Measurements from ENCODE around the gene SYNPO2L.

SYNPO2L gene

DNA sequence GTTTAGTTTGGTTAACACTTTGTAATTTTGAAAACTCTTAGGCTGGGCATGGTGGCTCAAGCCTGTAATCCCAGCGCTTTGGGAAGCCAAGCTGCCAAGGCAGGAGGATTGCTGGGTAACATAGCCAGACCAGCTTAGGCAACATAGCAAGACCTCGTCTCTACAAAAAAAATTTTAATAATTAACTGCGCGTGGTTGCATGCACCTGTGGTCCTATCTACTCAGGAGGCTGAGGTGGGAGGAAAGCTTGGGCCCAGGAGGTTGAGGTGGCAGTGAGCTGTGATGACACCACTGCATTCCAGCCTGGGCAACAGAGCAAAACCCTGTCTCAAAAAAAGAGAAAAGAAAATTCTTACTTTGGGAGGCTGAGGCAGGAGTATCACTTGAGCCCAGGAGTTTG lies 32.8 kb downstream of the SYNPO2L start:
- TF ChIP-seq GATA2 (IDR thresholded peaks at IDR 0.05; ENCODE audit: low read depth, low read length), result no peak
- no peak for TF ChIP-seq GATA3 (IDR thresholded peaks at IDR 0.05; ENCODE audit: low read depth, low read length)

DNA sequence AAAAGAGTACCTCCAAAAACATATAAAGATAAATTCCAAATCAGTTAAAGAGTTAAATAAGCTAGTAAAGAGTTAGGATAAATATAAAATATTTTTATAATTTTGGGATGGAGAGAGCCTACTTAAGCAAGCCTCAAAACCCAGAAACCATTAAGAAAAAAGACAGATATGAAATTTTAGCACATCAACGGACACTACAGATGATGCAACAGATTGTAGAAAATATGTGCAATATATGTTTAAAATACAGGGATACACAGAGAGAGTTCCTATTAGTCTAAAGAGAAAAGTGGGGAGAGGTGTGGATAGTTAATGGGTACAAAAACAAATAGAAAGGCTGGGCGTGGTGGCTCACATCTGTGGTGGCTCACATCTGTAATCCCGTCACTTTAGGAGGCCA lies 41.1 kb downstream of the SYNPO2L start:
- TF ChIP-seq GATA2 (IDR thresholded peaks at IDR 0.05; ENCODE audit: low read depth, low read length), result no peak
- no peak for TF ChIP-seq GATA3 (IDR thresholded peaks at IDR 0.05; ENCODE audit: low read depth, low read length)

DNA sequence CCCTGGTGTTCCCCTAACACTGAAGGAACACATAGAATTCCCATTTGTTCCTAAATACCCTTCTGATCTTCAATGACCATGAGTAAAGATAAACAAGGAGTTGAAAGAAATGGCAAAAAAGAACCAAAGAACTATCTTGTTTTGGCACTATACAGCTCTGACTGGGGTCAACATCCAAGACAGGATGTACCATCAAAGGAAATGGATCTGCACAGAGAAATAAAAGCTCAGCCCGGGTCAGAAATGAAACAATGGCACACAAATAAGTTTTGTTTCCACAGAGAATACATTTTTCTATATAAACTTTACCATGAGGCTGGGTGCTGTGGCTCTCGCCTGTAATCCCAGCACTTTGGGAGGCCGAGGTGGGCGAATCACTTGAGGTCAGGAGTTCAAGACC lies 46.7 kb downstream of the SYNPO2L start:
- TF ChIP-seq GATA2 (IDR thresholded peaks at IDR 0.05; ENCODE audit: low read depth, low read length) (no peak), GATA3 (IDR thresholded peaks at IDR 0.05; ENCODE audit: low read depth, low read length) (no peak)

DNA sequence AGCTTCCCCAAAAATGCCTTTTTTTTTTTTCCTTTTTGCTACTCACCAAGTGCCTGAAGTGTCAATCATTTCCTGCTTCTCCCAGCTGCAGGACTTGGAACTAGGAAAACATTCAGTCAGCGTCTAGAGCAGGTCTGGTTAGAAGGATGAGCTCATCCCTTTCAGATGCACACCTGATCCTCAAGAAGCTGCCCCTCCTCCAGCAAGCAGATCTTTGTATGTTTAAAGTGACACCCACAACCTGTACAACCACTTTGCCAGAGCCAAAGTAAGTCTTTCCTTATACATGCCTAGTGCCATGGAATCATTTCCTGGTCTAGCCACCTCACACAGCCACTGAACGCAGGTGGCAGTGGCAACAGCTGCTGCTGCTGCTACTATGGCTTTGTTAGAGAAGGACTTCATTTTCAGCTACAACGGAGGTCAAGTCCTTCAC lies 54.3 kb downstream of the SYNPO2L start:
- TF ChIP-seq GATA3 (IDR thresholded peaks at IDR 0.05; ENCODE audit: low read depth, low read length), result no peak
- TF ChIP-seq GATA2 (IDR thresholded peaks at IDR 0.05; ENCODE audit: low read depth, low read length), result no peak

DNA sequence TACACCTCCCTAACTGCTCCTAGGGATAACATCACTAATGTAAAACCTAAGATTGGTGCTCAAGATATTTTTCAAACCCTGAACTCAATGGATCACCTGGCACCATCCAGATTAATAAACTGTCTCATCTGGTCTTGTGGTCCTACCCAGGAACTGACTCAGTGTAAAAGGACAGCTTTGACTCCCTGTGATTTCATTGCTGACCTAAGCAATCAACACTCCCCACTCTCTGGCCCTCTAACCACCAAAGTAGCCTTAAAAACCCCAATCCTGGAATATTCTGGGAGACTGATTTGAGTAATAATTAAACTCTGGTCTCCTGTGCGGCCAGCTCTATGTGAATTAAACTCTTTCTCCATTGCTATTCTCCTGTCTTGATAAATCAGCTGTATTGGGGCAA lies 58.5 kb downstream of the SYNPO2L start:
- no peak for TF ChIP-seq GATA2 (IDR thresholded peaks at IDR 0.05; ENCODE audit: low read depth, low read length)
- no peak for TF ChIP-seq GATA3 (IDR thresholded peaks at IDR 0.05; ENCODE audit: low read depth, low read length)

Measured in SH-SY5Y (cell line).